ENCODE measurements around the gene GPSM1. TPM values are rescaled to one million over a fixed set of nuclear protein-coding genes. Genes with fewer than 3 reads are reported as not detected.
"Not testable (repeated sequence)": the region's sequence is repeated elsewhere in the genome, so short reads cannot be mapped to it uniquely, and the experiment has no call there.

GPSM1 gene
- total and polyA plus RNA-seq, 7 donors, result 0.34 to 2.3 (median 1.3) TPM

DNA sequence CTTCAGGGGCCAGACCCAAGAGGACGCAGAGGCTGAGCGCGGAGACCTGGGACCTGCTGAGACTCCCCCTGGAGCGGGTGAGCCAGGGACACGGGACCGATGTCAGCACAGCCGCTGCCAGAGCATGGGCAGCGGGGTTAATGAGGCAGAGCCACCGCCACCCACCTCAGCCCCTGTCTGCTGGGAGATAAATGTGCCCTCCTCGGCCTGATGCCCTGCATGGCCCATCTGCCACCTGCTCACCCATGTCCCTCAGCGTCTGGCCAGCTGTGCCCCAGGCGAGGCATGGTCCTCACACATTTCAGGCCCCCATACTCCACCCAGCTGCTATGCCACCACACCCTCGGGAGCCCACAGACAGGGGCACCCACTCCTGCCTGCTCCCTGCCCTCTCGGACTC lies 21.4 kb downstream of the GPSM1 start:
- H3K4me3 ChIP-seq, result no peak overlapping the region
- intact Hi-C loops (cut with DNase I), result no loop called here
- no peaks in the 10 kb centered on the region for H3K9me3 ChIP-seq
- no peaks in the 10 kb centered on the region for H3K4me1 ChIP-seq
- ATAC-seq, result no peak
- H3K36me3 ChIP-seq (ENCODE audit: insufficient read depth in 1 of 2, low read depth in 1 of 2), result no peaks in the 10 kb centered on the region
- no peak for DNase-seq
- whole genome bisulfite sequencing, 3 donors, result 48 to 66% (median 50%) methylated on average over 10 to 14 of the region's 14 CpGs
- H3K27ac ChIP-seq, result no peak overlapping the region
- TF ChIP-seq, protein P1, sequence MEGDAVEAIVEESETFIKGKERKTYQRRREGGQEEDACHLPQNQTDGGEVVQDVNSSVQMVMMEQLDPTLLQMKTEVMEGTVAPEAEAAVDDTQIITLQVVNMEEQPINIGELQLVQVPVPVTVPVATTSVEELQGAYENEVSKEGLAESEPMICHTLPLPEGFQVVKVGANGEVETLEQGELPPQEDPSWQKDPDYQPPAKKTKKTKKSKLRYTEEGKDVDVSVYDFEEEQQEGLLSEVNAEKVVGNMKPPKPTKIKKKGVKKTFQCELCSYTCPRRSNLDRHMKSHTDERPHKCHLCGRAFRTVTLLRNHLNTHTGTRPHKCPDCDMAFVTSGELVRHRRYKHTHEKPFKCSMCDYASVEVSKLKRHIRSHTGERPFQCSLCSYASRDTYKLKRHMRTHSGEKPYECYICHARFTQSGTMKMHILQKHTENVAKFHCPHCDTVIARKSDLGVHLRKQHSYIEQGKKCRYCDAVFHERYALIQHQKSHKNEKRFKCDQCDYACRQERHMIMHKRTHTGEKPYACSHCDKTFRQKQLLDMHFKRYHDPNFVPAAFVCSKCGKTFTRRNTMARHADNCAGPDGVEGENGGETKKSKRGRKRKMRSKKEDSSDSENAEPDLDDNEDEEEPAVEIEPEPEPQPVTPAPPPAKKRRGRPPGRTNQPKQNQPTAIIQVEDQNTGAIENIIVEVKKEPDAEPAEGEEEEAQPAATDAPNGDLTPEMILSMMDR (IDR thresholded peaks at IDR 0.05), result no peak
- peaks cover 0 to 57% (median 6%) of the 10 kb centered on the region in 3 donors for H3K27me3 ChIP-seq (ENCODE audit: insufficient read depth in 3 of 3, low read length in 2 of 3)

DNA sequence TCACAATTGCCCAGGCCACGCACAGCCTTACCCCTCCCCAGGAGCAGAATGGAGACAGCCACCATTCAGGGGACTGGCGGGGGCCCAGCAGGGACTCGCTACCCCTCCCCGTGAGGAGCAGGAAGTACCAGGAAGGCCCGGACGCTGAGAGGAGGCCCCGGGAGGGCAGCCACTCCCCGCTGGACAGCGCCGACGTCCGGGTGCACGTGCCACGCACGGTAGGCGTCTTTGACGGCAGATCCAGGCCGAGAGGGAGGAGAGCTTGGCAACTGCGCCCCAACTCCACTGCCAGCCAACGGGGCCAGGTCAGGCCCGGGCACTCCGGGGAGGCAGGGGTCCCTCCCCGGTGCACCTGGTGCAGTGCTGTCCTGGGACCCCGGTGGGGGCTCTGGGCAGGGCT lies 22.2 kb downstream of the GPSM1 start:
- intact Hi-C loops (cut with DNase I), result no loop called here
- TF ChIP-seq, protein P1 (IDR thresholded peaks at IDR 0.05), result no peak
- WGBS, 3 donors, result 58 to 72% (median 60%) methylated on average over 19 to 24 of the region's 24 CpGs
- DNase-seq (no peak), ATAC-seq (no peak)
- Histone ChIP-seq H3K27me3 (ENCODE audit: insufficient read depth in 3 of 3, low read length in 2 of 3) (peaks cover 0 to 51% (median 4%) of the 10 kb centered on the region in 3 donors), H3K4me1 (no peaks in the 10 kb centered on the region), H3K27ac (no peak overlapping the region), H3K4me3 (no peak overlapping the region), H3K9me3 (no peaks in the 10 kb centered on the region), H3K36me3 (ENCODE audit: insufficient read depth in 1 of 2, low read depth in 1 of 2) (no peaks in the 10 kb centered on the region)

DNA sequence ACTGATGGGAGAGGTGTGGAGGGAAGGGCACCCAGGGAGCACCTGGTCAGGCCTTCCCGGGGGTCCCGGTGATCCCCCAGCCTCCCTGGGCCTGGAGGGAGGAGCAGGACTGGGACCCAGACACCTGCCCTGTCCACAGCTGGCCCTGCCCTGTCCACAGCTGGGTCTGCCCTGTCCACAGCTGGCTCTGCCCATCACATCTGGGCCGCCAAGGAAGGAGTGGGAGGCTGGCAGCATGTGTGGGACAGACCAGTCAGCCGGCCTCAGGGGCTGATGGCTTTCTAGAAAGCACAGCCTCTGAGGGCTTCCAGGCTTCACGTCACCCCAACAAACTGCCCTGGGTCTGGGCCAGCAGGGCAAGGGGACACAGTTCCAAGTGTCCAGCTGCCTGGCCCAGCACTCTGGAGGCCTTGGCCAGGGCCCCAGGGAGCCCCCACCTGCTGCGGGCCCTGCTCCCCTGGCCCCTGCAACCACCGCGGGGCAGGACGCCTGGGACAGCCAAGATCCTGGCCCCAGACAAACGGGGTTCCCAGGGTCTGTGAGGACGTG lies 24.0 kb downstream of the GPSM1 start:
- Histone ChIP-seq H3K4me3 (no peak overlapping the region), H3K27me3 (ENCODE audit: insufficient read depth in 3 of 3, low read length in 2 of 3) (peaks cover 0 to 33% (median 2%) of the 10 kb centered on the region in 3 donors), H3K27ac (no peak overlapping the region), H3K4me1 (no peaks in the 10 kb centered on the region), H3K36me3 (ENCODE audit: insufficient read depth in 1 of 2, low read depth in 1 of 2) (no peaks in the 10 kb centered on the region), H3K9me3 (no peaks in the 10 kb centered on the region)
- WGBS, 3 donors, result 36 to 58% (median 41%) methylated on average over 11 of the region's 11 CpGs
- TF ChIP-seq, protein P1 (IDR thresholded peaks at IDR 0.05), result no peak
- intact Hi-C loops (cut with DNase I), result no loop called here
- no peak for ATAC-seq
- no peak for DNase-seq

DNA sequence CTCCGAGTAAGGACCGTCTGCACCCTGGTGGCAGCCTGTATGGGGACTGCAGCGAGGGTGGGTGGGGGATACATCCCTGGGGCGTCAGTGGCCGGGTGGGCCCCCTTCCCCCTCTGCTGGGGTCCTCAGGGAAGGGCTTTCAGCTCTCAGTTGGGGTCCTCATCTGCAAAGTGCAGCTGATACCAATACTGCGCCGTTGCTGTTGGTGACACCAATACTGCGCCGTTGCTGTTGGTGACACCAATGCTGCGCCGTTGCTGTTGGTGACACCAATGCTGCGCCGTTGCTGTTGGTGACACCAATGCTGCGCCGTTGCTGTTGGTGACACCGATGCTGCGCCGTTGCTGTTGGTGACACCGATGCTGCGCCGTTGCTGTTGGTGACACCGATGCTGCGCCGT lies 24.5 kb downstream of the GPSM1 start:
- DNase-seq; intact Hi-C loops (cut with DNase I); H3K4me3 ChIP-seq; H3K27ac ChIP-seq; H3K36me3 ChIP-seq (ENCODE audit: insufficient read depth in 1 of 2, low read depth in 1 of 2); H3K9me3 ChIP-seq; H3K4me1 ChIP-seq; ATAC-seq: not testable (repeated sequence)
- 78 to 85% (median 82%) methylated on average over 13 to 21 of the region's 24 CpGs for WGBS, 3 donors
- H3K27me3 ChIP-seq (ENCODE audit: insufficient read depth in 3 of 3, low read length in 2 of 3), result peaks cover 0 to 29% (median 2%) of the 10 kb centered on the region in 3 donors

DNA sequence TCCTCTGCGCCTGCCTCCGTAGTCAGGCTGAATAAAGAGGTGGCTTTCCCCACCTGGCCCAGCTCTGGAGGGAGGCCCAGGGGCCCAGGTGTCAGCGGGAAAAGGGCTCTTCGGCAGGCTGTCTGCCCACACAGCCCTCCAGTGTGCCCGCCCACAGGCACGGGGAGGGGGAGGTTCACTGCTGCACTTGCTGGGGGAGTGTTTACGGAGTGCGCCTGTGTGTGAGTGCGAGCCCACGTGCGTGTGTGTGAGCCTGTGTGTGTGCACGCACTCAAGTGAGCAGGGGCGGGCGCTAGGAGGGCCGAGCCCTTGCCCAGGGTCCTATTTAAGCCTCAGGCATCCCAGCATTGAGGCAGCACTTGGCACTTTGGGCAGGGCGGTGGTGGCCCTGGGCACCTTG lies 25.3 kb downstream of the GPSM1 start:
- H3K27ac ChIP-seq, result no peak overlapping the region
- no peak for ATAC-seq
- no peak overlapping the region for H3K4me3 ChIP-seq
- no peak for DNase-seq
- no peaks in the 10 kb centered on the region for H3K4me1 ChIP-seq
- TF ChIP-seq, protein P1 (IDR thresholded peaks at IDR 0.05), result no peak
- 82 to 85% (median 82%) methylated on average over 16 of the region's 16 CpGs for WGBS, 3 donors
- H3K36me3 ChIP-seq (ENCODE audit: insufficient read depth in 1 of 2, low read depth in 1 of 2), result no peaks in the 10 kb centered on the region
- H3K9me3 ChIP-seq, result no peaks in the 10 kb centered on the region
- H3K27me3 ChIP-seq (ENCODE audit: insufficient read depth in 3 of 3, low read length in 2 of 3), result peaks cover 0 to 22% (median 2%) of the 10 kb centered on the region in 3 donors
- intact Hi-C loops (cut with DNase I), result no loop called here
